ENCODE results near the gene APOL3.
"Not testable (repeated sequence)": the region's sequence is repeated elsewhere in the genome, so short reads cannot be mapped to it uniquely, and the experiment has no call there.

Gene APOL3

DNA sequence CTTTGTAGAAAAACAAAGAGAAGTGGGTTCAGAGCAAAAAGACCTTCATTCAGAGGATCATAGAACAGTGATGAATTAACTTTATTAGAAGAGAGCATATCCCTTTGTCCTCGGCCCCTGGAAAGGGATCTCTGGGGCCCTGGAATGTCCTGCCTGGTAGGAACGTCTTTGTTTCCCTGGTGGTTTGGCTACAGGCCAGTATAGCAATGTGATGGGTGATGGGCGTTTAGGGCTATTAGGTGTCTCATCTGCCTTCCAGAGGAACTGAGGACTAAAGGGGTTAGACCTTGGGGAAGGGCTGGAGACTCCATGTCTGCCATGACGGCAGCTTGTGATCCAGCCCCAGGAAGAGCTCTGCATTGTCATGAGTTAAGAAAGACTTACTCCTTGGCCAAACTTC lies 32.0 kb upstream of the APOL3 start:
- DNase-seq (ENCODE audit: low spot score): no peak

- peak; percentile 94 for DNase-seq (ENCODE audit: low spot score)
Measured at GRCh38 chr22:36191106-36191836, 30.7 kb upstream of the APOL3 start.

- DNase-seq (ENCODE audit: low spot score): not testable (repeated sequence)
Measured at GRCh38 chr22:36187862-36188261, 27.3 kb upstream of the APOL3 start.

DNA sequence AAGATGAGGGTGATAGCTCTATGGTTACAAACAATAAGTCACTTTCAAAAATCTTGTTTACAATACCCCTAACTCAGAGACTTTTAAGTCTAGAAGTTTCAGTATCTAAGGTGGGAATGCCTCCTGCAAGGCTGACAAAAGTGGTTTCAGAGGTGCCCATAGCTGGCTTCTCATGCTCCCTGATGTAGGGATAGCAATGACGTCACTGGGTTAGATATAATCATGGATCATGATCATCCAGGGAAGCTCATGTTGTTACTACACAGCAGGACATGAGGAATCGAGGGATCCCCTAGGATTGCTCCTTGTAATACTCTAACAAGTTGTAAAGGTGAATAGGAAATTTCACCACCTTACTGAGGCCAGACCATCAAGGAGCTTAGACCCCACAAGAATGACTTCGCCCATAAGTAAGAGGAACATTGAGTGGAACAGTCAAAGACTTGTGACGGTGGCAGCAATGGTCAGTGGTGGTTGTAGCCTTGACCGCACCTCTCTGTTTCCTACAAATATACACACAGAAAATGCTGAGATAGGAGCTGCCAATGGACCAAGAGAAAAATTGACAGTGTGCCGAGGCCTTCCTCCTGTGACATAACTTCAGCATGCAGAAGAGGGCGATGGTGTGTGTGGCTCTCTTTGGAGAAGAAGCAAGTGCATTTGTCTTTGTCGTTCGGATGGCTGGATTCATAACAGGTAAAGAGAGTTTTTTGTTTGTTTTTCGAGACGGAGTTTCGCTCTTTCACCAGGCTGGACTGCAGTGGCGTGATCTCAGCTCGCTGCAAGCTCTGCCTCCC lies 25.5 kb upstream of the APOL3 start:
- no peak for DNase-seq (ENCODE audit: low spot score)

GRCh38 chr22:36184433-36185025 lies 24.0 kb upstream of the APOL3 start:
- DNase-seq (ENCODE audit: low spot score): peak; percentile 82

GRCh38 chr22:36183446-36183845 lies 22.9 kb upstream of the APOL3 start:
- no peak for DNase-seq (ENCODE audit: low spot score)

- DNase-seq (ENCODE audit: low spot score): no peak
Measured at GRCh38 chr22:36182857-36183256, 22.3 kb upstream of the APOL3 start.

DNA sequence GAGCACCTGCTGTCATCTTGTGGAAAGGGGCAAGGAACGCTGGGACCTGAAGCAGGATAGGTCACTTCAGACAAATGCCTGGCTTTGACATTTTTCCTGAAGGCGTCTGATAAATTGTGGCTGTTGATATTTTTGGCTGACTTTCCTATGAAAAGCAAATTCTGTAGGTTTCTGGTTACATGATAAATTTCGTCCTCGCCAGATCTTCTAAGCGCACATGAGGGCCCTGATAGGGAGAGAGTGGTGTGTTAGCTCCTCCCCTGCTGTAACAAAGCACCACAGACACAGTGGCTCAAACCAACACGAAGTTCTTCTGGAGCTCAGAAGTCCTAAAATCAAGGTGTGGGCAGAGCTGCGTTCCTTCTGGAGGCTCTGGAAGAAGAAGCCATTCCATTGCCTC lies 21.5 kb upstream of the APOL3 start:
- no peak for DNase-seq (ENCODE audit: low spot score)

GRCh38 chr22:36180928-36181327 lies 20.4 kb upstream of the APOL3 start:
- no peak for DNase-seq (ENCODE audit: low spot score)

DNA sequence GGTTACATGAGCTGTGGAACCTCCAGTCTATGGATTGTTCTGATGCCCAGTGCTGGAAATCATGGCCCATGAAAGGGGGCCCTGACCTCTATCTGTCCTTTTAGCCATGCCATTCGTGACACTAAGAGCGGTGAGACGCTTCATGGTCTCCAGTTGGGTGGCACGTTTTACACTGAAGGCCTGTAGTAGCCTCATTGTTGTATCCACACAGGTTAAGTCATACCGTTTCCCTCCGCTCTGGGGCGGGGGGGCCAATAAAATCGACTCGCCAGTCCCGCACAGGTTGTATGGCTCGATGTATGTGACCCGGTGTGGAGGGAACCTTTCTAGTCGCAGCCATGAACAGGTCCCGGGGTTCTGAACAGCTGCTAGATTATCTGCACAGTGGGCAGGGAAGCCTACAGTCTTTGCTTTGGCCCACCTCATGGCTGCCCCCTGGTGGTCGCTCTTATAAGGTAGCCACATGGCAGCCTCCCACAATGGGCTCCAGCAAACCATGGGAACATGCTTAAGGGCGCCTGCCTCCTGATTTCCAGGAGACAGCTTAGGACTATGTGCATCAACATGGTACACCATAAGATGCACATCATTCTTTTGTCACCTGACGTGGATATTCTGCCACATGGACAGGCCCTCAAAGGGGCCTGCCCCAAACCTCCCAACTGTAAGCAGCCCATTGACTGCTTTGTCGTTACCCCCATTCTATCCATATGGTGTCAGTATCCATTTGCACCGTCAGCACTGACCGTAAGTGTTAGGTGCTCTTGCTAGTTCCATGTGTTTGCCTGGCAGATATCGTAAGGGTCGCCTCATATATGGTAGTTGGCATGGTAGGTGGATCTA lies 19.7 kb upstream of the APOL3 start:
- DNase-seq (ENCODE audit: low spot score): peak; percentile 72

GRCh38 chr22:36177160-36177559 lies 16.6 kb upstream of the APOL3 start:
- DNase-seq (ENCODE audit: low spot score): no peak

GRCh38 chr22:36175892-36176291 lies 15.3 kb upstream of the APOL3 start:
- DNase-seq (ENCODE audit: low spot score): no peak

GRCh38 chr22:36171941-36172340 lies 11.4 kb upstream of the APOL3 start:
- no peak for DNase-seq (ENCODE audit: low spot score)

- DNase-seq (ENCODE audit: low spot score): no peak
Measured at GRCh38 chr22:36166518-36167220, 6.1 kb upstream of the APOL3 start.

GRCh38 chr22:36166086-36166485 lies 5.5 kb upstream of the APOL3 start:
- DNase-seq (ENCODE audit: low spot score): no peak

DNA sequence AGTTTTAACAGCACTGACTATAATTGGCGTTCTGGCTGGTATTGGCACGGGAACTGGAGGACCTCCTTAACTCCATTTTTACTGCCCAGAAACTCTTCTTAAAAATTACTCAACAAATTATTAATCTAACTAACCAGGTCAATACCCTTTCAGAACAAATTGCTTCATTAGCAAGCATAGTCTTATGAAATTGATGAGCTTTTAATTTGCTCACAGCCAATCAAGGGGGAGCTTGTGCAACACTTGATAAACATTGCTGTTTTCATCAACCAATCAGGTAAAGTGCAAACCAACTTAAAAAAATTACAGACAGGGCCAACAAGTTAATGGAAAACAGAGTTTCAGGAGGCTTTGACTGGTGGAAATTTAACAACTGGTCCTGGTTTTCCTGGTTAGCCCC lies 4.6 kb upstream of the APOL3 start:
- DNase-seq (ENCODE audit: low spot score): no peak

DNA sequence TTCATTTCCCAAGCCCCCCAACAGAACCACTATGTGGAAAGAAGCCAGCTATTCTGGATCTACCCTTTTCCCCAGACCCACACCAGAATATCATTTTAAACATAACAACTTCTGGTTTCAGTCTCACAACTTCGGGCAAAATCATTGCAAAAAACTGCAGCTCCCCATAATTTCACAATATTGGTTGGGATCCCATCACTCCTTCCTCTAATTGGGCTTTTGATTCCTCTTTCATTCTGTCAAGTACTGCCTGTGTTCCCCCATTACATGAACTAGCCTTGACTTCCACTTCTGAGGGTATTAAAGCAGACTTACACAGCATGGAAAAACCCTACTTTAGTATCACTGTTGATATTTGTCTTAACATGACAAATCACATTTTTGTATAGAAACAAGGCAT lies 4.1 kb upstream of the APOL3 start:
- peak; percentile 52 for DNase-seq (ENCODE audit: low spot score)

DNA sequence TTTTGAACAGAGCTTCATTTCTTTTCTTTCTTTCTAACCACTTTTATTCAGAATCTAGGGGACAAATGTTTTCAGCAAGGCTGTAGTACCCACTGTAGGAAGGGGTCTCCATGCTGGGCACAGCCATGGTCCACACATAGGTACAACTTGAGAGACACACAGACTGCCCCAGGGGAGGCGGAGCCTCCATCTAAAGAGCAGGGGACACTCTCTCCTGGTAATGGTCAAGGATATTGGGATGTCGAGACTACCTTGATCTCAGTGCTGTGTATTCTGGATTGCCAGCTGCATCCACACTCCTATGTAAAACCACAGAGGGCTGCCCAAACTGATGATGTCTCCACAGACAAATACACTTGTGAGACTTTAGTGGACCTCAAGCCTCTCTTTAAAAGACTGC lies 2.9 kb upstream of the APOL3 start:
- no peak for DNase-seq (ENCODE audit: low spot score)

GRCh38 chr22:36162127-36163034 lies 1.8 kb upstream of the APOL3 start:
- no peak for DNase-seq (ENCODE audit: low spot score)

DNA sequence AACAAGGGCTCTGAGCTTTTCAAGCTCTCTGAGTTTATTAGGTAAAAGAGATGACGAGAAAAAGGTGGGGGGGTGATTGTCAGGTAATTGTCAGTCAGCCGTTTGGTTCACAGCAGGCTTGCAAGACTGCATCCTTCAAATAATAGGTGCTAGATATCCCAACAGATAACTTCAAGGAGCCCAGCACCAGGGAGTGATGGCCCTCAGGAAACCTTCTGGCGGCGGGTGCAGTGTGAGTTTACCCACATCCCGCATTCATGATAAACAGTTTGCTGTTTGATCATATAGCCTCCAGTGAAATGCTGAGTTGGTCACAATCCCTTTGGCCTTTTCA lies 1.2 kb upstream of the APOL3 start:
- not testable (repeated sequence) for DNase-seq (ENCODE audit: low spot score)
